CD4-positive, alpha-beta T cell (primary cell): ENCODE measurements around the gene FAM83B. TPM values are rescaled to one million over a fixed set of nuclear protein-coding genes. Genes with fewer than 3 reads are reported as not detected.

Experiments used
- ATAC-seq: fragments of 200-7000 bp; cut with Tn5 transposase; one replicate; pipeline ENCODE4 v1.10.0; 2022; ENCODE audit warnings: mild to moderate bottlenecking; ENCODE audit not compliant: poor library complexity
- CTCF ChIA-PET: fragments of 350-600 bp; sonication (Branson Sonifier 250); formaldehyde crosslinking; loops from one replicate; lab custom pipeline; 2021; ENCODE audit warnings: antibody characterized with exemption, inconsistent platforms; lab: Charles Lee
- POLR2A ChIA-PET: fragments of 350-600 bp; sonication (Branson Sonifier 250); formaldehyde crosslinking; loops from one replicate; lab custom pipeline; 2021; ENCODE audit warnings: antibody characterized with exemption, inconsistent platforms; lab: Charles Lee
- DNase-seq, 14 experiments: peaks; one replicate each; pipeline ENCODE4 v3.0.0-alpha.2; 2013 to 2020; ENCODE audit warnings: mixed read lengths in 2 of 14
- H3K27ac ChIP-seq, 2 donors: one replicate each; pipeline versions ENCODE4 v1.5.1 to v1.7.0; 2013; ENCODE audit warnings: low read length in 2 of 2, low read depth in 1 of 2, mild to moderate bottlenecking in 1 of 2
- H3K27me3 ChIP-seq, 2 experiments: 1 replicate in 1 of 2; 2 replicates in 1 of 2; pipeline versions ENCODE4 v1.6.1 to v1.7.0; 2013; ENCODE audit warnings: low read length in 2 of 2, control low read depth in 1 of 2, mild to moderate bottlenecking in 1 of 2, moderate library complexity in 1 of 2; ENCODE audit not compliant: insufficient read depth in 2 of 2, control insufficient read depth in 1 of 2
- H3K36me3 ChIP-seq: one replicate; pipeline ENCODE4 v1.6.1; 2013; ENCODE audit warnings: low read length, control low read depth; ENCODE audit not compliant: insufficient read depth
- H3K4me1 ChIP-seq: one replicate; pipeline ENCODE4 v1.6.1; 2013; ENCODE audit warnings: low read length, control low read depth; ENCODE audit not compliant: insufficient read depth
- H3K4me3 ChIP-seq: one replicate; pipeline ENCODE4 v1.5.1; 2013; ENCODE audit warnings: mild to moderate bottlenecking, low read length, moderate library complexity
- H3K9me3 ChIP-seq, 2 experiments: 1 replicate in 1 of 2; 2 replicates in 1 of 2; pipeline versions ENCODE4 v1.6.1 to v1.7.0; 2013; ENCODE audit warnings: low read length in 2 of 2, mild to moderate bottlenecking in 2 of 2, control low read depth in 1 of 2, moderate library complexity in 1 of 2; ENCODE audit not compliant: control insufficient read depth in 1 of 2, insufficient read depth in 1 of 2
- H3K27ac Mint-ChIP-seq: one replicate; pipeline ENCODE4 v1.8.0; 2020; ENCODE audit warnings: mixed read lengths
- H3K27me3 Mint-ChIP-seq: one replicate; pipeline ENCODE4 v1.8.0; 2021; ENCODE audit warnings: mixed read lengths
- H3K36me3 Mint-ChIP-seq: one replicate; pipeline ENCODE4 v1.8.0; 2021; ENCODE audit warnings: low read depth, mixed read lengths
- H3K4me1 Mint-ChIP-seq: one replicate; pipeline ENCODE4 v1.8.0; 2021; ENCODE audit warnings: low read depth, mixed read lengths
- H3K4me3 Mint-ChIP-seq: one replicate; pipeline ENCODE4 v1.8.0; 2020; ENCODE audit warnings: mild to moderate bottlenecking, mixed read lengths
- H3K9me3 Mint-ChIP-seq: one replicate; pipeline ENCODE4 v1.8.0; 2020; ENCODE audit warnings: mixed read lengths
- CTCF ChIP-seq: fragments of 200-600 bp; IDR thresholded peaks from one replicate; pipeline ENCODE4 v1.8.0; 2022; ENCODE audit warnings: antibody characterized with exemption, mild to moderate bottlenecking
- intact Hi-C, 2 experiments: fragments of 100-400 bp; cut with DNase I in 1 of 2; cut with micrococcal nuclease in 1 of 2; formaldehyde crosslinking; loops; one replicate each; pipeline versions ENCODE4 v1.15.1 to v1.9.0; 2023 to 2025; cut with DNase I, micrococcal nuclease
- total RNA-seq, 174 experiments: library from RNA in 2 of 174; stranded (reverse) in 2 of 174; gene quantifications; one replicate each; pipeline ENCODE4 v1.2.3 and lab custom pipeline; 2021 to 2026

Gene FAM83B
- total RNA-seq, 2 experiments from 2014 or later, result not detected

GRCh38 chr6:54981276-54981609 is 134.7 kb downstream of the FAM83B start:
- Histone ChIP-seq H3K27me3 (no peaks in the 10 kb centered on the region), H3K36me3 (no peaks in the 10 kb centered on the region), H3K9me3 (peaks cover 6 to 9% of the 10 kb centered on the region in 2 experiments), H3K27ac (no peak overlapping the region), H3K4me3 (no peak overlapping the region), H3K4me1 (no peaks in the 10 kb centered on the region)
- no peak for TF ChIP-seq CTCF
- H3K4me3 Mint-ChIP-seq, result no peak overlapping the region
- CTCF ChIA-PET, result no interaction called here
- peaks cover 26% of the 10 kb centered on the region for H3K9me3 Mint-ChIP-seq
- no peak overlapping the region for H3K27ac Mint-ChIP-seq
- no peak for ATAC-seq
- intact Hi-C loops, result no loop called here
- POLR2A ChIA-PET, result no interaction called here
- H3K36me3 Mint-ChIP-seq, result no peaks in the 10 kb centered on the region
- H3K4me1 Mint-ChIP-seq, result no peaks in the 10 kb centered on the region
- H3K27me3 Mint-ChIP-seq, result no peaks in the 10 kb centered on the region
- DNase-seq, result no peak

- TF ChIP-seq CTCF, result no peak
- H3K36me3 Mint-ChIP-seq, result no peaks in the 10 kb centered on the region
- peaks cover 30% of the 10 kb centered on the region for H3K9me3 Mint-ChIP-seq
- CTCF ChIA-PET, result no interaction called here
- no peaks in the 10 kb centered on the region for H3K4me1 Mint-ChIP-seq
- Histone ChIP-seq H3K4me3 (no peak overlapping the region), H3K36me3 (no peaks in the 10 kb centered on the region), H3K9me3 (peaks cover 6 to 9% of the 10 kb centered on the region in 2 experiments), H3K27me3 (no peaks in the 10 kb centered on the region), H3K4me1 (no peaks in the 10 kb centered on the region), H3K27ac (no peak overlapping the region)
- DNase-seq, result no peak
- H3K27ac Mint-ChIP-seq, result no peak overlapping the region
- H3K4me3 Mint-ChIP-seq, result no peak overlapping the region
- no peak for ATAC-seq
- intact Hi-C loops, result no loop called here
- H3K27me3 Mint-ChIP-seq, result no peaks in the 10 kb centered on the region
- POLR2A ChIA-PET, result no interaction called here
Observed at GRCh38 chr6:54981647-54982046, 135.1 kb downstream of the FAM83B start.

GRCh38 chr6:54987633-54988290 is 141.2 kb downstream of the FAM83B start:
- H3K9me3 ChIP-seq, result peaks cover 7 to 8% of the 10 kb centered on the region in 2 experiments
- ATAC-seq (no peak), DNase-seq (no peak)
- Mint-ChIP-seq H3K27me3 (no peaks in the 10 kb centered on the region), H3K36me3 (no peaks in the 10 kb centered on the region), H3K4me3 (no peak overlapping the region), H3K4me1 (no peaks in the 10 kb centered on the region), H3K9me3 (peaks cover 31% of the 10 kb centered on the region), H3K27ac (no peak overlapping the region)
- POLR2A ChIA-PET, result no interaction called here
- no peaks in the 10 kb centered on the region for H3K4me1 ChIP-seq
- no peaks in the 10 kb centered on the region for H3K36me3 ChIP-seq
- H3K4me3 ChIP-seq, result no peak overlapping the region
- no peak for TF ChIP-seq CTCF
- intact Hi-C loops, result no loop called here
- CTCF ChIA-PET, result no interaction called here
- no peaks in the 10 kb centered on the region for H3K27me3 ChIP-seq
- H3K27ac ChIP-seq, result no peak overlapping the region
